ENCODE results near the gene COL2A1. TPM values are rescaled to one million over a fixed set of nuclear protein-coding genes. Genes with fewer than 3 reads are reported as not detected.

The COL2A1 gene
- total RNA-seq, 4 donors from 2014 or later, result 0.16 to 4.2 (median 1.9) TPM

DNA sequence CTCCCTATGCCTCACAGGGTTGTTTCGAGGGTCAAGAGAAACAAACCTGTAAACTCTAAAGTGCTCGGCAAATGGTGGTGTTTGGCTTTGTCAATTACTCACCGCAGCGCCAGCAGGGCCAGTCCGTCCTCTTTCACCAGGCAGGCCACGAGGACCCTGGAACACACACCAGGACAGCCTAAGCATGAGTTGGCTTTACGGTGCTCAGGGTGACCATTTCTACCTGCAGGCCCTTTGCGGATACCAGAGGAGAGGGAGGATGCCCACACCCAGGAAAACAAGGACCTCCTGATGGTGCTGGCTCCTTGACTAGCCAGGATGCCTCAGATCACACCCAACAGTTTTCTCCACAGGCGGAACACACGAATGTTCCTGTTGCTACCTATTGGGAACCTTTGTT lies 11.5 kb downstream of the COL2A1 start:
- TF ChIP-seq, protein P1, sequence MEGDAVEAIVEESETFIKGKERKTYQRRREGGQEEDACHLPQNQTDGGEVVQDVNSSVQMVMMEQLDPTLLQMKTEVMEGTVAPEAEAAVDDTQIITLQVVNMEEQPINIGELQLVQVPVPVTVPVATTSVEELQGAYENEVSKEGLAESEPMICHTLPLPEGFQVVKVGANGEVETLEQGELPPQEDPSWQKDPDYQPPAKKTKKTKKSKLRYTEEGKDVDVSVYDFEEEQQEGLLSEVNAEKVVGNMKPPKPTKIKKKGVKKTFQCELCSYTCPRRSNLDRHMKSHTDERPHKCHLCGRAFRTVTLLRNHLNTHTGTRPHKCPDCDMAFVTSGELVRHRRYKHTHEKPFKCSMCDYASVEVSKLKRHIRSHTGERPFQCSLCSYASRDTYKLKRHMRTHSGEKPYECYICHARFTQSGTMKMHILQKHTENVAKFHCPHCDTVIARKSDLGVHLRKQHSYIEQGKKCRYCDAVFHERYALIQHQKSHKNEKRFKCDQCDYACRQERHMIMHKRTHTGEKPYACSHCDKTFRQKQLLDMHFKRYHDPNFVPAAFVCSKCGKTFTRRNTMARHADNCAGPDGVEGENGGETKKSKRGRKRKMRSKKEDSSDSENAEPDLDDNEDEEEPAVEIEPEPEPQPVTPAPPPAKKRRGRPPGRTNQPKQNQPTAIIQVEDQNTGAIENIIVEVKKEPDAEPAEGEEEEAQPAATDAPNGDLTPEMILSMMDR (IDR thresholded peaks at IDR 0.05), result no peak
- no peak for TF ChIP-seq POLR2A (IDR thresholded peaks at IDR 0.05)
- Histone ChIP-seq H3K27ac (no peak overlapping the region), H3K4me1 (peaks cover 0 to 13% (median 0%) of the 10 kb centered on the region in 4 donors), H3K36me3 (no peaks in the 10 kb centered on the region), H3K4me3 (no peak overlapping the region), H3K9me3 (no peaks in the 10 kb centered on the region), H3K27me3 (peaks cover 10% of the 10 kb centered on the region)
- no peak for DNase-seq
- 93 to 94% methylated on average over 2 to 10 of the region's 10 CpGs for WGBS, 2 donors (ENCODE audit: low coverage in 1 of 2)
- intact Hi-C loops (cut with DNase I; ENCODE audit: low total_unique reads), result no loop called here
- in situ Hi-C loops (cut with MboI; ENCODE audit: low pct_ligation_motif_present in 1 of 4, low pct_unique_long_range_greater_than_20kb in 1 of 4, low sequenced_read_pairs in 3 of 4), result no loop called here

DNA sequence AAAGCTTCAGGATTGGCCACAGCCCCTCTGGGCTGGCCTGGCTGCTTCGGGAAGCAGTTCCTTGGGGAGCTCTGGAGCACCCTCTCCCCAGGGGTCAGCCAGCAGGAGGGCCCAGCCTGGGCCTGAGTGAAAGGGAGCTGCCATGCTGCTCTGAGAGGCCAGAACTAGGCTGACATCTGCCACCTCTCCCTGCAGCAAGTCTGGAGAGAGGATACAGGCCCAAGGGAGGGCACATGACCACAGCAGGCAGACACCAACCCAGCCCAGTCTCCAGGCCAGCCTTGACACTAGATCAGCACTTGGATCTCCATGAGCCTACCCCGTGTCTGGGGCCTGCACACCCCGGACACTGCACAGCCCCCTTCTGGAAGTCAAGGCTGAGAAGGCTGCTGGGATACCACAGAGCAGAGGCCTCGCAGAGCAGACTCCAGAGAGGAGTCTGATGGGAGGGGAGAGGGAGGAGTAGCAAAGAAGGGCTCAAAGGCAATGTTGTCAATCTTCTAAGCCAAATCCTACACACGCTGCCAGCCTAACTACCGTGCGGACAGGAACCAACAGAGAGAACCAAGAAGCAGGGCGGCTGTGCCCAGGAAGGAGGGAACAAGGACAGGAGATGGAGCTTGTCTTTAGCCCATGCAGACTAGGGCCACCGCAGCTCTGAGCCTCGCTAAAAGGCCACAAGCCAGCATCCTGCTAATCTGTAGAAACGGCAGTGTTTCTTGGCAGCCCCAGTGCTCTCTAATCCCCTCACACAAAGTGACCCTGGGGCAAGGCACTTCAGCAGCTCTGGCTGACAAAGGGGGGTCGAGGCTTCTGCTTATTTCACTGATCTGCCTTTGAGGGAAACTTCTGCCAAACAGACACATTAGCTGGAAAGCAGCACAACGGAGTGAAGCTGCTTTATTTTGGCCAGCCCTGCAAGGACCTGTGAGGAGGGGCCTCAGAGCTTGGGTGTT lies 12.9 kb downstream of the COL2A1 start:
- 46 to 82% methylated on average over 6 to 13 of the region's 13 CpGs for WGBS, 2 donors (ENCODE audit: low coverage in 1 of 2)
- Histone ChIP-seq H3K9me3 (no peaks in the 10 kb centered on the region), H3K4me3 (no peak overlapping the region), H3K36me3 (no peaks in the 10 kb centered on the region), H3K27me3 (no peaks in the 10 kb centered on the region), H3K4me1 (peaks cover 0 to 12% (median 0%) of the 10 kb centered on the region in 4 donors), H3K27ac (no peak overlapping the region)
- in situ Hi-C loops (cut with MboI; ENCODE audit: low pct_ligation_motif_present in 1 of 4, low pct_unique_long_range_greater_than_20kb in 1 of 4, low sequenced_read_pairs in 3 of 4), result no loop called here
- intact Hi-C loops (cut with DNase I; ENCODE audit: low total_unique reads), result no loop called here
- TF ChIP-seq EP300 (IDR thresholded peaks at IDR 0.05; ENCODE audit: low read depth) (no peak), POLR2A (IDR thresholded peaks at IDR 0.05) (no peak), POLR2AphosphoS5 (IDR thresholded peaks at IDR 0.05) (no peak)
- TF ChIP-seq, protein P1 (IDR thresholded peaks at IDR 0.05), result no peak
- no peak for DNase-seq

DNA sequence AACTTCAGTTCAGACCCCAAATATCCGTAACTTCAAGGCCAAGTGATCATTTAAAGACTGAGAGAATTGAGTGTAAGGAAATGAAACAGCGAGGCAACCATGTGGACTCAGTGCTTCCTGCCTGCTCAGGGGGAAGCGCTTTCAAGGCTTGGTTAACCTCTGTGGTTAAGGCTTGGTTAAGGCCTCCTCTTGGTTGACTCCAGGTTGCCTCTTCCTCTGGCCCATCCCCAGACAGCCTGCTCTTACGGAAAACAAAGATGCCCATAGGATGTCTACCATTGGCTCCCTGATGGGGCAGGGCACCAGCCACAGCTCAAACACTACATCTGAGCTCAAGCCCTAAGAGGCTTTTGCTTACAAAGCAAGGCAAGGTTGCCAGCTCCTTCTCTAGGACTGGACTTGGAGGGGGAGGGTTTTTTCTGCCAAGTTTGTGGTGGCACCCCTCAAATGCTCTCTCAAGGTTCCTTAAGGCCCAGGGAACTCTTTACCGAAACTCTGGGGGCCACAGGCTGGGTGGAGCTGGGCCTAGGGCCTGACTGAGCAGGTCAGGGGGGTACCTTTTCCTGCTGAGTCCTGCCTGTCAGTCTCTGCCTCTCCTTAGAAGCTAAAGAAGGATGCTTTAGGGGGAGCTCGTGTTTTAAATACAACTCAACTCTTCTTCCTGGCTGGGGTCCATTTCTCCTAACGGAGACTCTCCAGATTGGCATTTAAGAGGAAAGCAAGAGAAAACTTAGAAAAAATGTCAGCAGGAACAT lies 13.7 kb downstream of the COL2A1 start:
- Histone ChIP-seq H3K4me3 (no peak overlapping the region), H3K27ac (no peak overlapping the region), H3K4me1 (peaks cover 0 to 4% (median 0%) of the 10 kb centered on the region in 4 donors), H3K9me3 (no peaks in the 10 kb centered on the region), H3K36me3 (no peaks in the 10 kb centered on the region), H3K27me3 (no peaks in the 10 kb centered on the region)
- in situ Hi-C loops (cut with MboI; ENCODE audit: low pct_ligation_motif_present in 1 of 4, low pct_unique_long_range_greater_than_20kb in 1 of 4, low sequenced_read_pairs in 3 of 4) (no loop called here), intact Hi-C loops (cut with DNase I; ENCODE audit: low total_unique reads) (no loop called here)
- TF ChIP-seq, protein P1 (IDR thresholded peaks at IDR 0.05), result no peak
- TF ChIP-seq POLR2A (IDR thresholded peaks at IDR 0.05) (no peak), POLR2AphosphoS5 (IDR thresholded peaks at IDR 0.05) (no peak)
- no peak for DNase-seq
- WGBS, 2 donors (ENCODE audit: low coverage in 1 of 2), result 70 to 86% methylated on average over 4 to 7 of the region's 7 CpGs

DNA sequence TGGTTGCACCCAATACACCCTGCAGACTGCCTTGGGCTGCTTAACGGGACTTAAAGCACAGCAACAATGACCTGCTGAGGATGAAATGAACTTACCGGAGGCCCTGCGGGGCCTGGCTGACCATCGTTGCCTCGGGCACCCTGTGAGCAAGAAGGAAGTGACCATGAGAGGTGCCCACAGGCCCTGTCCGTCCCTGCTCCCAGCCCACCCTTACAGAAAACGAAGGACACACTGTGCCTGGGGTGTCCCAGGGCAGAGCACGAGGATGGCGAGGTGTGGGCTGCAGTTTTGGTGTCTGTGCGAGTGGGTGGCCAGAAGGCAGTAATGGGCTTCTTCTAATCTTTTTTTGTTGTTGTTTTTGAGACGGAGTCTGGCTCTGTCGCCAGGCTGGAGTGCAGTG lies 14.6 kb downstream of the COL2A1 start:
- in situ Hi-C loops (cut with MboI; ENCODE audit: low pct_ligation_motif_present in 1 of 4, low pct_unique_long_range_greater_than_20kb in 1 of 4, low sequenced_read_pairs in 3 of 4) (no loop called here), intact Hi-C loops (cut with DNase I; ENCODE audit: low total_unique reads) (no loop called here)
- no peak for DNase-seq
- no peaks in the 10 kb centered on the region for H3K9me3 ChIP-seq
- H3K27ac ChIP-seq, result no peak overlapping the region
- WGBS, 2 donors (ENCODE audit: low coverage in 1 of 2), result 87% methylated on average over 12 of the region's 12 CpGs; no CpG with 5 or more reads in 1 of the 2 donors
- TF ChIP-seq, protein P1 (IDR thresholded peaks at IDR 0.05), result no peak
- TF ChIP-seq EP300 (IDR thresholded peaks at IDR 0.05; ENCODE audit: low read depth), result no peak
- no peak for TF ChIP-seq POLR2AphosphoS5 (IDR thresholded peaks at IDR 0.05)
- no peak for TF ChIP-seq POLR2A (IDR thresholded peaks at IDR 0.05)
- H3K4me1 ChIP-seq, result peaks cover 0 to 4% (median 0%) of the 10 kb centered on the region in 4 donors
- H3K4me3 ChIP-seq, result no peak overlapping the region
- H3K27me3 ChIP-seq, result no peaks in the 10 kb centered on the region
- no peaks in the 10 kb centered on the region for H3K36me3 ChIP-seq

Data from transverse colon (tissue), 4 donors.